SK-N-SH (cell line): ENCODE measurements around the gene KCNG1. TPM values are rescaled to one million over a fixed set of nuclear protein-coding genes. Genes with fewer than 3 reads are reported as not detected.

Experiments used
- CTCF ChIA-PET: fragments of 300-600, 350-600 bp; formaldehyde crosslinking; extraction: SDS; loops from one replicate; lab custom pipeline; 2021; lab: Yijun Ruan, JAX
- POLR2A ChIA-PET: fragments of 350-600 bp; sonication (Branson Sonifier 250); formaldehyde crosslinking; extraction: SDS; loops from one replicate; lab custom pipeline; 2020; ENCODE audit warnings: antibody characterized with exemption, inconsistent platforms; lab: Yijun Ruan, JAX
- DNase-seq: peaks from one replicate; pipeline ENCODE4 v3.0.0; 2012
- H2AFZ ChIP-seq: fragments of 200-600 bp; sonication (generic); 2 replicates; pipeline ENCODE4 v1.8.1; 2016; ENCODE audit warnings: antibody characterized with exemption, mild to moderate bottlenecking, low read depth
- H3F3A ChIP-seq: fragments of 200-600 bp; sonication (generic); replicated peaks from 2 replicates; pipeline ENCODE3; 2016; ENCODE audit warnings: antibody characterized with exemption, mild to moderate bottlenecking; ENCODE audit not compliant: insufficient read depth
- H3K27ac ChIP-seq, 2 experiments: fragments of 200-500 bp in 1 of 2; fragments of 200-600 bp in 1 of 2; sonication (Bioruptor generic) in 1 of 2; sonication (generic), shearing (Covaris generic) in 1 of 2; 2 replicates each; pipeline versions ENCODE4 v1.5.1 to v1.6.1; 2014 to 2016; ENCODE audit warnings: low read depth in 2 of 2, inconsistent platforms in 1 of 2, low read length in 1 of 2, mild to moderate bottlenecking in 1 of 2, mixed read lengths in 1 of 2
- H3K27me3 ChIP-seq: fragments of 200-600 bp; sonication (generic), shearing (Covaris generic); 2 replicates; pipeline ENCODE4 v1.6.1; 2016; ENCODE audit warnings: mixed run types; ENCODE audit not compliant: insufficient read depth
- H3K36me3 ChIP-seq, 2 experiments: fragments of 200-500 bp in 1 of 2; fragments of 200-600 bp in 1 of 2; sonication (Bioruptor generic) in 1 of 2; sonication (generic) in 1 of 2; replicated peaks in 1 of 2; 2 replicates each; pipeline versions ENCODE3 to v1.5.1; 2014 to 2016; ENCODE audit warnings: low read length in 1 of 2, mild to moderate bottlenecking in 1 of 2; ENCODE audit not compliant: insufficient read depth in 2 of 2, control insufficient read depth in 1 of 2
- H3K4me1 ChIP-seq, 2 experiments: fragments of 200-500 bp in 1 of 2; fragments of 200-600 bp in 1 of 2; sonication (Bioruptor generic) in 1 of 2; sonication (generic), shearing (Covaris generic) in 1 of 2; 2 replicates each; pipeline versions ENCODE4 v1.5.1 to v1.6.1; 2014 to 2016; ENCODE audit warnings: low read depth in 1 of 2, low read length in 1 of 2, mixed run types in 1 of 2; ENCODE audit not compliant: insufficient read depth in 2 of 2, control insufficient read depth in 1 of 2
- H3K4me2 ChIP-seq: fragments of 200-600 bp; sonication (generic), shearing (Covaris generic); 2 replicates; pipeline ENCODE4 v1.6.1; 2017; ENCODE audit warnings: mixed run types
- H3K4me3 ChIP-seq, 2 experiments: fragments of 200-500 bp in 1 of 2; fragments of 200-600 bp in 1 of 2; sonication (Bioruptor generic) in 1 of 2; sonication (generic), shearing (Covaris generic) in 1 of 2; 2 replicates each; pipeline versions ENCODE4 v1.5.1 to v1.8.1; 2014 to 2016; ENCODE audit warnings: low read depth in 2 of 2, inconsistent platforms in 1 of 2, low read length in 1 of 2, mild to moderate bottlenecking in 1 of 2, mixed read lengths in 1 of 2, moderate library complexity in 1 of 2
- H3K79me2 ChIP-seq: fragments of 200-600 bp; sonication (generic); 2 replicates; pipeline ENCODE4 v1.8.1; 2017; ENCODE audit warnings: mild to moderate bottlenecking; ENCODE audit not compliant: insufficient read depth
- H3K9ac ChIP-seq: fragments of 200-600 bp; sonication (generic); 2 replicates; pipeline ENCODE4 v1.6.1; 2017; ENCODE audit warnings: mixed run types
- H3K9me2 ChIP-seq: fragments of 200-600 bp; sonication (generic); 2 replicates; pipeline ENCODE4 v1.6.1; 2017; ENCODE audit warnings: mixed run types
- H3K9me3 ChIP-seq: fragments of 200-600 bp; sonication (generic); 2 replicates; pipeline ENCODE4 v1.6.1; 2017; ENCODE audit warnings: mixed run types, mild to moderate bottlenecking, moderate library complexity
- H4K20me1 ChIP-seq: fragments of 200-600 bp; sonication (generic); 2 replicates; pipeline ENCODE4 v1.6.1; 2017; ENCODE audit warnings: mild to moderate bottlenecking, mixed run types; ENCODE audit not compliant: insufficient read depth
- CHD2 ChIP-seq: fragments of 150-350 bp; IDR thresholded peaks from 2 replicates; pipeline ENCODE4 v1.6.1; 2018; ENCODE audit warnings: low read length; ENCODE audit not compliant: partially characterized antibody
- EP300 ChIP-seq, 2 experiments: IDR thresholded peaks; 2 replicates each; pipeline versions ENCODE4 v1.4.0 to v1.6.1; 2012; ENCODE audit warnings: borderline replicate concordance in 1 of 2, low read depth in 1 of 2, low read length in 1 of 2
- EZH2phosphoT487 ChIP-seq: fragments of 200-600 bp; sonication (generic); IDR thresholded peaks from 2 replicates; pipeline ENCODE4 v1.6.1; 2017; ENCODE audit warnings: low read depth, mixed run types, mild to moderate bottlenecking, antibody characterized with exemption, moderate library complexity, borderline replicate concordance
- FOXJ3 ChIP-seq: sonication (generic); formaldehyde crosslinking; IDR thresholded peaks from 2 replicates; pipeline ENCODE4 v1.5.1; 2020; ENCODE audit warnings: mild to moderate bottlenecking, missing genetic modification reagents
- GABPA ChIP-seq: IDR thresholded peaks from 2 replicates; pipeline ENCODE4 v1.4.0; 2012; ENCODE audit warnings: low read depth, mild to moderate bottlenecking
- JUND ChIP-seq: IDR thresholded peaks from 2 replicates; pipeline ENCODE4 v1.4.0; 2012
- MEF2A ChIP-seq: IDR thresholded peaks from 2 replicates; pipeline ENCODE4 v1.4.0; 2012; ENCODE audit warnings: low read depth, borderline replicate concordance
- NRF1 ChIP-seq: IDR thresholded peaks from 2 replicates; pipeline ENCODE4 v1.6.1; 2012; ENCODE audit warnings: low read depth, mild to moderate bottlenecking, low read length
- RFX5 ChIP-seq: IDR thresholded peaks from 2 replicates; pipeline ENCODE4 v1.6.1; 2012; ENCODE audit warnings: mild to moderate bottlenecking, improper control_type of control experiment, low read length
- RXRA ChIP-seq: IDR thresholded peaks from 2 replicates; pipeline ENCODE4 v1.4.0; 2012; ENCODE audit warnings: low read depth, mild to moderate bottlenecking, borderline replicate concordance
- SIN3A ChIP-seq: IDR thresholded peaks from 2 replicates; pipeline ENCODE4 v1.6.1; 2012; ENCODE audit warnings: low read depth, mild to moderate bottlenecking, low read length, moderate library complexity, borderline replicate concordance
- SMC3 ChIP-seq: IDR thresholded peaks from 2 replicates; pipeline ENCODE4 v1.6.1; 2012; ENCODE audit warnings: low read depth, low read length, improper control_type of control experiment
- TAF1 ChIP-seq: IDR thresholded peaks from 2 replicates; pipeline ENCODE4 v1.6.1; 2012; ENCODE audit warnings: low read depth, mild to moderate bottlenecking, low read length, moderate library complexity, borderline replicate concordance
- TCF12 ChIP-seq: IDR thresholded peaks from 2 replicates; pipeline ENCODE4 v1.4.0; 2012
- TEAD4 ChIP-seq: IDR thresholded peaks from 2 replicates; pipeline ENCODE4 v1.4.0; 2012; ENCODE audit warnings: mild to moderate bottlenecking, borderline replicate concordance; ENCODE audit not compliant: insufficient read depth
- WGBS: methylation state at CpG from one replicate; pipeline ENCODE4 v1.1.6; 2017; ENCODE audit warnings: low lambda C conversion rate; 5-methylcytosine and 5-hydroxymethylcytosine counted together
- polyA plus RNA-seq, 3 experiments: library from polyadenylated mRNA; depleted of rRNA; stranded (reverse); fragments of >200 nt; gene quantifications; 2 replicates each; pipeline ENCODE4 v1.2.3, GENCODE V29; 2012
- TF ChIP-seq, protein P1 (sequence below): IDR thresholded peaks from 2 replicates; pipeline ENCODE4 v1.4.0; 2012; ENCODE audit warnings: low read depth, borderline replicate concordance
- TF ChIP-seq, protein P2 (sequence below): IDR thresholded peaks from 2 replicates; pipeline ENCODE4 v1.4.0; 2012; ENCODE audit warnings: low read depth, borderline replicate concordance
- TF ChIP-seq, protein P3 (sequence below): IDR thresholded peaks from 2 replicates; pipeline ENCODE4; 2012
- TF ChIP-seq, protein P4 (sequence below): fragments of 150-350 bp; IDR thresholded peaks from 2 replicates; pipeline ENCODE4 v1.6.1; 2016; ENCODE audit warnings: mild to moderate bottlenecking, low read depth, low read length

The KCNG1 gene
- polyA plus RNA-seq, 1 of the 3 experiments (the other 2 are of a cell fraction) = 13.8 TPM

DNA sequence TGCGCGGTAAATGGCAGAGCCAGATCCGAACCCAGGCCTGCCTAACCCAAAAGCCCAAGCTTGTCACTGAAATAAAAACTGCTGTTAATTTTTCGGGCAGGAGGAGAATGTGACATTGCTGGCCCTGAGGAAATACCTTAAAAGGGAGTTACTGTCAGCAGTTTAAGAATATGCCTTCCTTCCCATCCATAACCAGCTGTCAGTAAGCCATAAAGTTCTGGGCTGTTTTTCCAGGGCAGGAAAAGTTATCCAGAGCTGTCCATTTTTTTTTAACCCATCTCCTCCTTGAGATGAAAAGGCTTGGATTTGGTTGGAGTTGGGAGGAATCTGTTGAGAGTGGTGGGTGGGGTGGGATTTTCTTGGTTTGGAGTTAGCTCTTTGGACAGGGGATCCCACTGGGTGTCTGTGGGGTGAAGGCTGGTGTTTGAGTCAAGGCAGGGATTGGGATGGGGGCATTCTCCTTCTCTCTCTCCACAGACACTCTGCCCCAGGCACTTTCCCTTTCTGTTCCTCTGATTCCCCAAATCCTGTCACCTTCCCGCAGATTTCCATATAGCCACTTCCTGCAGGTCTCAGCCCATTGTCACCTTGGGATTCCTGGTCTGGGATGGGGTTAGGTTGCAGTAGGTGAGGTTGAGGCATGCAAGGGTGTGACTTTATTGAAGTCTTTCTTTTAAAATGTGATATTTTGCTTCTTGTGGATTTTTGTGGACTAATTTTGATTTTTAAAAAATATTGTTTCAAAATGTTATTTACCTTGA is 4.3 kb upstream of the KCNG1 start:
- no peak for DNase-seq
- no peak overlapping the region for H3K27ac ChIP-seq
- WGBS = 79% methylated on average over 5 of the region's 5 CpGs
- H3K9me2 ChIP-seq = no peaks in the 10 kb centered on the region
- TF ChIP-seq SIN3A = no peak
- no peak for TF ChIP-seq EZH2phosphoT487
- TF ChIP-seq, protein P1, sequence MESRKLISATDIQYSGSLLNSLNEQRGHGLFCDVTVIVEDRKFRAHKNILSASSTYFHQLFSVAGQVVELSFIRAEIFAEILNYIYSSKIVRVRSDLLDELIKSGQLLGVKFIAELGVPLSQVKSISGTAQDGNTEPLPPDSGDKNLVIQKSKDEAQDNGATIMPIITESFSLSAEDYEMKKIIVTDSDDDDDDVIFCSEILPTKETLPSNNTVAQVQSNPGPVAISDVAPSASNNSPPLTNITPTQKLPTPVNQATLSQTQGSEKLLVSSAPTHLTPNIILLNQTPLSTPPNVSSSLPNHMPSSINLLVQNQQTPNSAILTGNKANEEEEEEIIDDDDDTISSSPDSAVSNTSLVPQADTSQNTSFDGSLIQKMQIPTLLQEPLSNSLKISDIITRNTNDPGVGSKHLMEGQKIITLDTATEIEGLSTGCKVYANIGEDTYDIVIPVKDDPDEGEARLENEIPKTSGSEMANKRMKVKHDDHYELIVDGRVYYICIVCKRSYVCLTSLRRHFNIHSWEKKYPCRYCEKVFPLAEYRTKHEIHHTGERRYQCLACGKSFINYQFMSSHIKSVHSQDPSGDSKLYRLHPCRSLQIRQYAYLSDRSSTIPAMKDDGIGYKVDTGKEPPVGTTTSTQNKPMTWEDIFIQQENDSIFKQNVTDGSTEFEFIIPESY = no peak
- no peak for TF ChIP-seq SMC3
- no peak for TF ChIP-seq NRF1
- TF ChIP-seq RXRA = no peak
- no peak for TF ChIP-seq TAF1
- TF ChIP-seq RFX5 = no peak
- TF ChIP-seq, protein P2, sequence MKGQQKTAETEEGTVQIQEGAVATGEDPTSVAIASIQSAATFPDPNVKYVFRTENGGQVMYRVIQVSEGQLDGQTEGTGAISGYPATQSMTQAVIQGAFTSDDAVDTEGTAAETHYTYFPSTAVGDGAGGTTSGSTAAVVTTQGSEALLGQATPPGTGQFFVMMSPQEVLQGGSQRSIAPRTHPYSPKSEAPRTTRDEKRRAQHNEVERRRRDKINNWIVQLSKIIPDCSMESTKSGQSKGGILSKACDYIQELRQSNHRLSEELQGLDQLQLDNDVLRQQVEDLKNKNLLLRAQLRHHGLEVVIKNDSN = no peak
- TF ChIP-seq FOXJ3 = no peak
- TF ChIP-seq JUND = no peak
- TF ChIP-seq CHD2 = no peak
- TF ChIP-seq MEF2A = no peak
- no peak for TF ChIP-seq TCF12
- TF ChIP-seq GABPA = no peak
- no peak for TF ChIP-seq TEAD4
- TF ChIP-seq EP300 (IDR thresholded peaks at IDR 0.05; ENCODE audit: borderline replicate concordance in 1 of 2, low read depth in 1 of 2, low read length in 1 of 2) = no peak
- TF ChIP-seq, protein P3, sequence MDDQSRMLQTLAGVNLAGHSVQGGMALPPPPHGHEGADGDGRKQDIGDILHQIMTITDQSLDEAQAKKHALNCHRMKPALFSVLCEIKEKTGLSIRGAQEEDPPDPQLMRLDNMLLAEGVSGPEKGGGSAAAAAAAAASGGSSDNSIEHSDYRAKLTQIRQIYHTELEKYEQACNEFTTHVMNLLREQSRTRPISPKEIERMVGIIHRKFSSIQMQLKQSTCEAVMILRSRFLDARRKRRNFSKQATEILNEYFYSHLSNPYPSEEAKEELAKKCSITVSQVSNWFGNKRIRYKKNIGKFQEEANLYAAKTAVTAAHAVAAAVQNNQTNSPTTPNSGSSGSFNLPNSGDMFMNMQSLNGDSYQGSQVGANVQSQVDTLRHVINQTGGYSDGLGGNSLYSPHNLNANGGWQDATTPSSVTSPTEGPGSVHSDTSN = no peak
- TF ChIP-seq, protein P4, sequence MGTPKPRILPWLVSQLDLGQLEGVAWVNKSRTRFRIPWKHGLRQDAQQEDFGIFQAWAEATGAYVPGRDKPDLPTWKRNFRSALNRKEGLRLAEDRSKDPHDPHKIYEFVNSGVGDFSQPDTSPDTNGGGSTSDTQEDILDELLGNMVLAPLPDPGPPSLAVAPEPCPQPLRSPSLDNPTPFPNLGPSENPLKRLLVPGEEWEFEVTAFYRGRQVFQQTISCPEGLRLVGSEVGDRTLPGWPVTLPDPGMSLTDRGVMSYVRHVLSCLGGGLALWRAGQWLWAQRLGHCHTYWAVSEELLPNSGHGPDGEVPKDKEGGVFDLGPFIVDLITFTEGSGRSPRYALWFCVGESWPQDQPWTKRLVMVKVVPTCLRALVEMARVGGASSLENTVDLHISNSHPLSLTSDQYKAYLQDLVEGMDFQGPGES = no peak
- H4K20me1 ChIP-seq = no peaks in the 10 kb centered on the region
- H3K79me2 ChIP-seq = peaks cover 4% of the 10 kb centered on the region; the same call in 1 of the 2 replicates
- H3K27me3 ChIP-seq = no peaks in the 10 kb centered on the region; the same call in 1 of the 2 replicates
- no peak overlapping the region for H3K9ac ChIP-seq
- ChIA-PET CTCF (interaction anchor here (0.6 to 3.1 kb wide), 4 partner anchors 11 to 597 kb away, joined by 3 to 12 read pairs (median 4); no protein-coding TSS in a partner anchor), POLR2A (no interaction called here)
- no peak overlapping the region for H3K4me2 ChIP-seq
- H3K9me3 ChIP-seq = no peaks in the 10 kb centered on the region
- peaks cover 0 to 10% of the 10 kb centered on the region in 2 experiments; a peak in 1 of 4 replicates for H3K4me1 ChIP-seq
- no peak overlapping the region for H2AFZ ChIP-seq
- no peak overlapping the region for H3K4me3 ChIP-seq
- H3K36me3 ChIP-seq = no peaks in the 10 kb centered on the region
- H3F3A ChIP-seq = no peaks in the 10 kb centered on the region
